ENCODE measurements around the gene SSTR5.
A peak's percentile ranks its signal among the peaks of the same experiment; 100 is the strongest.

SSTR5 gene

GRCh38 chr16:1093284-1094123 lies 21.0 kb downstream of the SSTR5 start:
- DNase-seq = peak in 1 of 2 experiments; percentile 40

- no peak for DNase-seq
These were observed 21.6 kb downstream of the SSTR5 start for GRCh38 chr16:1094124-1094479.

GRCh38 chr16:1094601-1095449 lies 22.3 kb downstream of the SSTR5 start:
- DNase-seq = no peak

- DNase-seq = no peak
These were observed 23.1 kb downstream of the SSTR5 start for GRCh38 chr16:1095450-1096168.

DNA sequence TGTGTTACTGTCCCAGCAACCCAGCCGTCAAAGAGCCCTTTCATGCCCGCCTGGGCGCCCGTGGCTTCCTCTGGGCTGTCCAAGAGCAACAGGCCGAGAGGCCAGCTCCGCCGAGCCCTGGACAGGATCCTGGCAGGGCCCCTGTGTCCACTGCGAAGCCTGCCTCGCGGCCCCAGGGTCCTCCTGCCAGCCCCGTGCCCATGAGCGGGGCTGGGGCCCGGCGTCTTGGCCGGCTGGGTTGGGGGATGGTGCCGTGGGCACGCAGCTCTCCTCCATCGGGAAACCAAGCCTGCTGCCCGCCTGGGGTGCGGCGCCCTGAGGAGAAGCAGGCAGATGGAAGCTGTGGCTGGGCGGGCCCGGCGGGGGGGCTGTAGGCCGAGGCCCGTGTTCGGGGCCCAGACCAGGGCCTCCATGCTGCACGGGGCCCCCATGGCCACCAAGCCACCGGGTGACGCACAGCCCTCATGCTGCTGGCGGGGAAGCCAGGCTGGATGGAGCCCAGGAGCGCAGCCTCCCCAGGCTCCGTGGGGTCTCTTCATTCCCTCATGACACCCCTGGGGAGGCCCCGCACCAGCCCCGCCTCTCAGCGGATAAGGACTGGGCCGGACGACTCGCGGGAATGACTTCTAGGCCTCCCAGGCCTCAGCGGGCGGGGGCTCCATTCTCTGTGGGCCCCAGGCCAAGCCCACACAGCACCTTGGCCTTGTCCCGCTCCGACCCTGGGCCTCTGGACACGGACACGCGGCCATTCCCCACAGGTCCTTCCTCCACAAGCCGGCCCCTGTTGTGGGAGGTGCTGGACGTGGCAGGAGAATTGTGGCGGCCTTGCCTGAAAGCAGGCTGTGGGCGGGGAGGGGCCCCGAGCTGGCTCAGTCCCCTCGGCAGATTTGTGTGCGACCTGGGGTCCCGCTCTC lies 23.9 kb downstream of the SSTR5 start, which contains the start of gene C1QTNF8:
TSS of gene C1QTNF8 (minus strand) at position 76 of the 914 bp plus-strand sequence. CDS start 1,322 bp downstream, outside the sequence.
- no peak for DNase-seq

DNA sequence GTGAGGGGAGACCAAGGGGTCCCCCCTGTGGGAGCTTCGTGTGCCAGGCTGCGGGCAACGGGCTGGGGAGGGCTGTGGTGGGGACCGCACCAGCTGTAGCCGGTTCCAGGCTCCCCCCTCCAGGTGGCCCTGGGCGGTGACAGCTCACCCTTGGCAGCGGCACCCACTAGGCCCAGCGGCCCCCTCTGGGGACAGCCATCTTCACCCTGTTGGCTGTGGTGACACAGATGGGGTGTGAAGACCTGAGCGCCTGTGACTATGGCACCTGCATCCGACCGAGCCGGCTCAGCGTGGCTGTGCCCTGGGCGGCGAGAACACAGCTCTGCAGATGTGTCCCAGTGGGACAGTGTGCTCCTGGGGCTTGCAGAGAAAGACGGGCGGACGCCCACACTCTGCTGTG lies 24.6 kb downstream of the SSTR5 start:
- no peak for DNase-seq

DNA sequence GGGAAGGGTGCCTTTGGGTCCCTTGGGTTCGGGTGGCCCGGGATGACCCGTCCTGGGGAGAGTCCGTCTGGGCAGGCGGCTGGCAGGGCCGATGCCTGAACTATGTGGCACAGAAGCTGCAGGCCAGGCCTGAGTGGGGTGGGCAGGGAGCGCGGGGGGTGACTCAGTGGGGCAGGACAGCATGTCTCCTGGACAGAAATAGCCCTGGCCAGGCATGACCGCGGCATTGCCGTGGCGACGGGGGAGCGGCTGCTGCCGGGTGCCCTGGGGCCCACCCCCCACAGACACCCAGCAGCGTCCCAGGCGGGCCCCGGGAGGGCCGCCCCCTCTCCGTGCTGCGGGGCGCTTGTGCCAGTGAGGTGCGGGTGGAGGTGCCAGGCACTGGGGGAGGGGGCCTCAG lies 25.3 kb downstream of the SSTR5 start:
- no peak for DNase-seq

DNA sequence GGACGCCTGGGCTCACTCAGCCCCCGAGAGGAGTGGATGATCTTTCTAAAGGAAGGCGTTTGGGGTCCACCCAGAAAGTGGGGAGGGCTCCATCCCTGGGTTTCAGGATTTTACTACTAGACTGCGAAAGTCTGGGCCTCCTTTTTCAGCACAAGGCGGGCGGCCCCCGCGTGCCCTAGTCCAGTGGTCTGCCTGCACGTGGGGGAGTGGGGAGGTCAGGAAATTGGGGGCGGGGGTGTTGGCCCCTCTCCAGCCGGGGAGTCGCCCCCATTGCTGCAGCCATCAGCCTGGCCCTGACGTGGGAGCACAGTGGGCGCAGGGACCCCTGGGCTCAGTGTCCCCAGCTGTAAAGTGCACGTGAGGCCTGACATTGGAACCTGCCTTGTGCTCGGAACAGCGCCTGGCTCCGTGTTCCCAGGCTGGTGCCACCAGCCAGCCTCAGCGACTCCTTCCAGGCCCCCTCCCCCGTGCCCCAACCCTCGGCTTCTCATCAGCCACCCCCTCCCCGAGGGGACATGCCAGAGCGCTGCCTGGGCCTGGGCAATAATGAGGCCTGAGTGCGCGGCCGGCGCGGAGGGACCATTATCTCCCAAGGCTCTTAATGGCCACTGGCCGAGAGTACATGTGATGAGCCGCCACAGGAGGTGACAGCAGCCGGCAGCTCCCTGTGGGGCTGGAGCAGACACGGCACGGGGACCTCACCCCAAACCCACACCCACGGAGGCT lies 25.9 kb downstream of the SSTR5 start:
- DNase-seq = no peak

DNA sequence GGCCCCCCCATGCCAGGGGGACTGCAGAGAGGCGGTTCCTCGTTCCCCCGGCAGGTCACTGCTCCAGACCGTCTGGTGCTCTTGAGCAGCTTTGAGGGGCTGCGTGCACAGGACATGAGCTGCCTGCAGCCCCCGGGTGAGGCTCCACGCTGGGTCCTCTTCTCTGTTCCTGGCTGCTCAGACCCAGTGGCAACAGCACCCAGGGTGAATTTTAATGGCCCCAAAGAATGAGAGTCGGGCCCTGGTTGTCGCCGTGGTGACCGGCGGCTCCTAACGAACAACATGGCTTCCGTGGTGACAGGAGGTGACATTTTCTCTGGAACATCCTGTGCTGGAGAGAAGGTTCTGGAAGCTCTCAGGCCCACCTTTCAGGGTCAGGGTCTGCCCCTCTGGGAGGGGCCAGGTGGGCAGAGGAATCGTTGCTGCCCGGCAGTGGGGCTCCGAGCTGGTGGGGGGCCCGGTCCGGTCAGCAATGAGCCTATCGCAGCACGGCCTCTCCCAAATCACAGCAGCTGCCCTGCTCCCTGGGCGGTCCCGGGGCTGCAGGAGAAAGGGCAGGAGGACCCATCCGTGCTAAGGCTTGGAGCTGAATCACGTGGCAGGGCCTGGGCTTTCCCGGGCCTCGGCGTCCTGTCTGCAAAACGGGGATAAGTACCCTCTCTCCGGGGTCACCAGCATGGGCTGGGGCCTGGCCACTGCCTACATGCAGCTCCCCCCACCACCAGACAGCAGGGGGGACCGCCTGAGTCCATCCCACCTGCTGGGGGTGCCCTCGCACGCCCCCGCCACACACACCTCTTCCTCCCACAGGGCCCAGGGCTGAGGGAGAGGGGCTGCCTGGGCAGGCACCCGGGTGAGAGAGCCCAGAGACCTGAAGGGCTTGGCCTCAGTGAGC lies 26.9 kb downstream of the SSTR5 start:
- DNase-seq = no peak

GRCh38 chr16:1100084-1100800 lies 27.7 kb downstream of the SSTR5 start:
- DNase-seq = no peak

- no peak for DNase-seq
These were observed 28.6 kb downstream of the SSTR5 start for GRCh38 chr16:1101133-1101532.

- DNase-seq = no peak
These were observed 29.2 kb downstream of the SSTR5 start for GRCh38 chr16:1101573-1102332.

GRCh38 chr16:1102333-1102700 lies 29.8 kb downstream of the SSTR5 start:
- DNase-seq = no peak

GRCh38 chr16:1102921-1103635 lies 30.5 kb downstream of the SSTR5 start:
- DNase-seq = peak in 1 of 2 experiments; percentile 14

GRCh38 chr16:1103636-1103980 lies 31.1 kb downstream of the SSTR5 start:
- no peak for DNase-seq

- peak in 1 of 2 experiments; percentile 45 for DNase-seq
These were observed 33.5 kb downstream of the SSTR5 start for GRCh38 chr16:1105888-1106620.

GRCh38 chr16:1106659-1107058 lies 34.1 kb downstream of the SSTR5 start:
- DNase-seq = no peak

DNA sequence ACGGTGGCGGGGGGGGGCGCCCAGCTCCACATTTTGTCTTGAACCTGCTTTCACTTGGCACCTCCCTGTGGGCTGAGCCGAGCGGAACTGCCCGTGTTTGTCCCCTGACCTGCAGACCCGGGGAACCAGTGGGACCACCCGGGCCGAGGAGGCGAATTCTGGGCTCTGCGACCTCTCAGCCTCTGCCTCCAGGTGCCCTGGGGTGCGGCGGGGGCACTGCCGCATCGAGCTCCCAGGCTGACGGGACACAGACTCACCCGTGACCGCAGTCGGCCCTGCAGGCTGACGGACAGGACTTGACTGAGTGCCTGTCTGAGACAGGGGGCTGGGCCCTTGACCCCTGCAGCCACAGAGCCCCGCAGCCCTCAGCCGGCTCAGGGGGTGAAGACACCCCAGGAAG lies 34.6 kb downstream of the SSTR5 start:
- DNase-seq = no peak
